Cardiac fibroblast (primary cell): ENCODE results near the gene TLX2.

ENCODE experiments used
- DNase-seq, 2 donors: peaks; one replicate each; pipeline versions ENCODE4 v3.0.0 to v3.0.0-alpha.2; 2010; ENCODE audit warnings: low read depth in 2 of 2
- H3K4me3 ChIP-seq, 2 donors: replicated peaks in 1 of 2; 1 replicate in 1 of 2; 2 replicates in 1 of 2; pipeline ENCODE4 v1.5.1; 2011; ENCODE audit warnings: low read depth in 2 of 2, low read length in 2 of 2, mild to moderate bottlenecking in 2 of 2, moderate library complexity in 1 of 2
- CTCF ChIP-seq: IDR thresholded peaks from one replicate; pipeline ENCODE4 v1.5.1; 2011; ENCODE audit warnings: low read depth, mild to moderate bottlenecking, low read length, inconsistent platforms

The TLX2 gene

GRCh38 chr2:74515271-74515980 is 1.2 kb downstream of the TLX2 start:
- no peak for DNase-seq
- TF ChIP-seq CTCF: no peak
- no peak overlapping the region for H3K4me3 ChIP-seq

DNA sequence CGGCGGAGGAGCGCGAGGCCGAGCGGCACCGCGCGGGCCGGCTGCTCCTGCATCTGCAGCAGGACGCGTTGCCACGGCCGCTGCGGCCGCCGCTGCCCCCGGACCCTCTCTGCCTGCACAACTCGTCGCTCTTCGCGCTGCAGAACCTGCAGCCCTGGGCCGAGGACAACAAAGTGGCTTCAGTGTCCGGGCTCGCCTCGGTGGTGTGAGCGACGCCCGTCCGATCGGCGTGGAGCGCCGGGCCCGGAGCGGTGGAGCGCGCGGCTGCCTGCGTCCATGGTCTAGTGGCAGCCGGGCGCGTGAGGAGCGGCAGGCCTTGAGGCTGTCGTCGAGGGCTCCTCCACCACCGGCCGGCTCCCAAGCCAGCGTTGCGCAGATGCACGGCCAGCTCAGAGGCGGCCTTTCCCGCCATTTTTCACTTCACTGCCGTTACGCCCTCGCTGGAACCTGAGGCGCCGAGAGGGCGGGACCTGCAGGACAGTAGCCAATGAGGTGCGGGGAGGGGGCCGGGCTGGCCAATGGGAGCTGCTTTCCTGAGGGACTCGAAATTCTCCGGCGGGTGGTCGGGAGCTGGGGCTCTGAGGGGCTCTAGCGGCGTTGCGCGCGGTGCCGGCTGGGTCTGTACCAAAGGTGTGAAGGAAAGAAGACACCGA is 1.9 kb downstream of the TLX2 start:
- peak overlapping the region in 1 of 2 donors; percentile 24 for H3K4me3 ChIP-seq
- TF ChIP-seq CTCF: no peak
- DNase-seq: peak; percentile 56 to 59

GRCh38 chr2:74516650-74517049 is 2.4 kb downstream of the TLX2 start:
- no peak for TF ChIP-seq CTCF
- no peak for DNase-seq
- no peak overlapping the region for H3K4me3 ChIP-seq

GRCh38 chr2:74522516-74522915 is 8.3 kb downstream of the TLX2 start:
- TF ChIP-seq CTCF: no peak
- no peak overlapping the region for H3K4me3 ChIP-seq
- no peak for DNase-seq

- TF ChIP-seq CTCF: no peak
- no peak for DNase-seq
- H3K4me3 ChIP-seq: no peak overlapping the region
Measured at GRCh38 chr2:74524005-74524404, 9.8 kb downstream of the TLX2 start.

DNA sequence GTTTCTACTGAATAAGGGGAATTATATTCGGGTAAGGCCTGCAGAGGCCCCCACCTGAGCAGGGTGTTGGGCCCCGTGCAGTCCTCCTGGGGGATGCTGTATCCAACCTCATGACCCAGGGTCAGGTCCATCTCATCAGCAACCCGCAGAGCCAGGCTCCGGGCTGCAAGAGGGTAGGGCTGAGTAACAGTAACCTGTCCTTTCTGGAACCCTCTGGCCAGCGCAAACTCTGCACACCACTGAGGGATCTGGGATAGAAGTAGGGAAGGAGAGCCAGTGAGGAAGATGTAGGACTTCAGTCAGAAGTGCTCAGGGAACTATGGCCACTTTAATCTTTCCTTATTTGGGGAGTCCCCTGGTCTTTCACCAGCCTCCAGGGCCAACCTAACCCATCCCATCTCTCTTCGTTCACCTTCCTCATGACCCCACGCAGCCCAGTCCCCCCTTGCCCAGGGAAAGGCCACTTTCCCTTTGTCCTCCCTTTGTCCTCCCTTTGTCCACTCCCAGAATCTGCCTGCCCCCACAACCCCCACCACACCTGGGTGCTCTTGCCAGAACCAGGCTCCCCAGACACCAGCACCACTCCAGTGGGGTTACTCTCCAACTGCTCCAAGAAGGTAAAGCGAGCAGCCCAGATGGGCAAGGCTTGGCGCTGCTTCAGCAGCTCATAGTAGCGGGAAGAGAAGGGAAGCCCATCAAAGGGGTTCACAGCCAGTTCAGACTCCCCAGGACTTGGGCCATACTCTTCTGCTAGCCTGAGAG is 10.9 kb downstream of the TLX2 start:
- no peak for DNase-seq
- no peak overlapping the region for H3K4me3 ChIP-seq
- no peak for TF ChIP-seq CTCF
